Activated CD4-positive, alpha-beta T cell treated with anti-CD3 and anti-CD28 coated beads, Interleukin-2, amount 10 ng/mL, durations not matched to agents 24 days and 14 days (primary cell): ENCODE results near the gene P2RX2. TPM values are rescaled to one million over a fixed set of nuclear protein-coding genes. Genes with fewer than 3 reads are reported as not detected.

Source experiments
- DNase-seq: peaks from one replicate; pipeline ENCODE4 v3.0.0; 2022
- H3K27ac Mint-ChIP-seq: one replicate; pipeline ENCODE4 v1.8.0; 2022; ENCODE audit warnings: mild to moderate bottlenecking, mixed read lengths
- H3K27me3 Mint-ChIP-seq: one replicate; pipeline ENCODE4 v1.8.0; 2022; ENCODE audit warnings: mixed read lengths
- H3K36me3 Mint-ChIP-seq: one replicate; pipeline ENCODE4 v1.8.0; 2022; ENCODE audit warnings: low read depth, mild to moderate bottlenecking, mixed read lengths
- H3K4me1 Mint-ChIP-seq: one replicate; pipeline ENCODE4 v1.8.0; 2021; ENCODE audit warnings: mixed read lengths
- H3K4me3 Mint-ChIP-seq: one replicate; pipeline ENCODE4 v1.8.0; 2022; ENCODE audit warnings: mild to moderate bottlenecking, moderate library complexity, mixed read lengths
- H3K9me3 Mint-ChIP-seq: one replicate; pipeline ENCODE4 v1.8.0; 2021; ENCODE audit warnings: mixed read lengths
- intact Hi-C: fragments of 100-400 bp; cut with micrococcal nuclease; formaldehyde crosslinking; loops from one replicate; pipeline ENCODE4 v1.15.1; 2023
- total RNA-seq: library from RNA; stranded (reverse); gene quantifications from 2 replicates; pipeline ENCODE4 v1.2.3, GENCODE V29; 2022

The P2RX2 gene
- total RNA-seq: not detected in 2 replicates

DNA sequence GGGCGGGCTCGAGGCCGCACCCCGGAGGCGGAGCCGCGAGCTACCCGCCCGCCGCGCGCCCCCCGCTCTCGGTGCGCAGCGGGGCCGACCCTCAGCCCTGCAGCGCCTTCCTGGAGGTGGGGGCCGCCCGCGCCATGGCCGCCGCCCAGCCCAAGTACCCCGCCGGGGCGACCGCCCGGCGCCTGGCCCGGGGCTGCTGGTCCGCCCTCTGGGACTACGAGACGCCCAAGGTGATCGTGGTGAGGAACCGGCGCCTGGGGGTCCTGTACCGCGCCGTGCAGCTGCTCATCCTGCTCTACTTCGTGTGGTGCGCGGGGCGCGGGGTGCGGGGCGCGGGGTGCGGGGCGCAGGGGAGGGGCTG is at the start of gene P2RX2:
Gene P2RX2 (plus strand): TSS at position 94 of the 361 bp plus-strand sequence. CDS start 41 bp downstream, at position 135.
- Mint-ChIP-seq H3K27me3 (peaks cover 20% of the 10 kb centered on the region), H3K9me3 (peaks cover 6% of the 10 kb centered on the region), H3K27ac (no peak within 1 kb of the TSS), H3K4me1 (peaks cover 7% of the 10 kb centered on the region), H3K4me3 (no peak within 1 kb of the TSS), H3K36me3 (peaks cover 6% of the 10 kb centered on the region)
- DNase-seq: no peak
- intact Hi-C loops: loop anchor here (10.0 kb wide), 1 partner anchor 464 kb away; no protein-coding TSS in a partner anchor

DNA sequence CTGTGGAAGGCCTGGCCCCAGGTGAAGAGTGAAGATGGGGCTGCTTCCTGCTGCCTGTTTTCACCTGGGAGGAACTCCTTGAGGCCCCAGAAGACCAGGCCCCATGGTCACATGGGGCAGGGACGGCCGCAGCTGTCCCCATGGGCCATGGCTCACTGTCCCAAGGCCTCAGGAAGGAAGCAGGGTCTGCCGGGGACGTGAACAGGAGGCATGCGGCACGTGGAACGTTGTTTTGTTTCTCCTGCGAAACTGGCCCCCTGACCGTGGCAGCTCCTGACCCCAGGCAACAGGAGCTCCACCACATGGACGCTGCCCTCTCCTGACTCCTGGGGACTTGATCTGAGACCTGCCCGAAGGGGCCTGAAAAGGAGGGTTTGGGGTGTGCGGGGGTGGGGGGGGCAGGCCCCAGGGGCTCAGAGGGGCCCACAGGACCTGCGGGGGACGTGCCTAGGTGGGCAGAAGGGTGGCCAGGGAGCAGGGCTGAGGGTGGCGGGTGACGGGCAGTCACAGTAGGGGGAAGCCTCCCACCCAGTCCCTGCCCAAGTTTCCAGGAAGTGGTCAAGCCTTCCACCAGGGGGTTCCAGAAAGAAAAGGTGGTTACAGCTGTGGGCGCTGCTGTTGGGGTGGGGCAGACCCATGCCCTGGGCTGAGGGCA is 49.6 kb upstream of the P2RX2 start:
- H3K4me1 Mint-ChIP-seq: no peaks in the 10 kb centered on the region
- intact Hi-C loops: no loop called here
- no peaks in the 10 kb centered on the region for H3K27me3 Mint-ChIP-seq
- no peaks in the 10 kb centered on the region for H3K9me3 Mint-ChIP-seq
- DNase-seq: no peak
- no peak overlapping the region for H3K27ac Mint-ChIP-seq
- no peak overlapping the region for H3K4me3 Mint-ChIP-seq
- H3K36me3 Mint-ChIP-seq: no peaks in the 10 kb centered on the region

GRCh38 chr12:132569856-132570480 is 48.6 kb upstream of the P2RX2 start:
- Mint-ChIP-seq H3K4me3 (no peak overlapping the region), H3K36me3 (no peaks in the 10 kb centered on the region), H3K9me3 (no peaks in the 10 kb centered on the region), H3K27me3 (no peaks in the 10 kb centered on the region), H3K27ac (no peak overlapping the region), H3K4me1 (no peaks in the 10 kb centered on the region)
- intact Hi-C loops: no loop called here
- no peak for DNase-seq

DNA sequence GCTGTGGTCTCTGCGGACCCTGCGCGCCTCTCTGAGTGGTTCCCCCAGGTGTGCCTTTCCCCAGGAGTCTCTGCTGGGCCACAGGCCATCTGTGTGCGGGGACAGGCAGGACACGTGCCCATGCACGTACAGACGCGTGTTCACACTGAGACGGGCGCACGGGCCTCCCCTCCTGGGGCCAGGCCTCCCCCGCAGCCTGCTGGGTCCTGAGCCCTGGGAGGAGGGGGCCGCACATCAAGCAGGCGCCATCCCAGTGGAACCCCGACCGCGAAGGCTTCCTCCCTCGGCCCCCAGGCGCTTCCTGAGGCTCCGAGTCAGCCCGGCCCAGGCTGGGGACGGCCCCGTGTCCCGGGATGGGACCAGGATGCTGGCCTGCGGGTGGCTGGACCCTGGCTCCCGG is 47.9 kb upstream of the P2RX2 start:
- no peaks in the 10 kb centered on the region for H3K9me3 Mint-ChIP-seq
- H3K36me3 Mint-ChIP-seq: peaks cover 1% of the 10 kb centered on the region
- no peaks in the 10 kb centered on the region for H3K27me3 Mint-ChIP-seq
- no peak for DNase-seq
- intact Hi-C loops: no loop called here
- H3K4me3 Mint-ChIP-seq: no peak overlapping the region
- H3K4me1 Mint-ChIP-seq: no peaks in the 10 kb centered on the region
- no peak overlapping the region for H3K27ac Mint-ChIP-seq

DNA sequence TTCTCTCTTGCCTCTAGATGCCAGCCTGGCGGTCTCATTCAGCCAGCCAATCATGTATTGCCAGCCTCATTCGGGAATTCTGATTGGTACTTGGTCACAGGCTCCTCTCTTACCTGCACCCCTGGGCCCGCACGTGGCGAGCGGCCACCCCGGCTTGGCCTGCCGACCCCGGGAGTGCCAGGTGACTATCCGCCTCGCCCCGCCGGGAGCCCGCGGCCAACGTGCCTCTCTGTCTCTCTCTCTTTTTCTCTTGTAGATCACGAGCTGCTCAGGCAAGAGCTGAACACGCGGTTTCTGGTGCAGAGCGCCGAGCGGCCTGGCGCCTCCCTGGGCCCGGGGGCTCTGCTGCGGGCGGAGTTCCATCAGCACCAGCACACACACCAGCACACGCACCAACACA is 47.5 kb upstream of the P2RX2 start:
- H3K4me1 Mint-ChIP-seq: no peaks in the 10 kb centered on the region
- H3K4me3 Mint-ChIP-seq: no peak overlapping the region
- no peaks in the 10 kb centered on the region for H3K27me3 Mint-ChIP-seq
- no peak for DNase-seq
- H3K9me3 Mint-ChIP-seq: no peaks in the 10 kb centered on the region
- H3K27ac Mint-ChIP-seq: no peak overlapping the region
- H3K36me3 Mint-ChIP-seq: peaks cover 1% of the 10 kb centered on the region
- intact Hi-C loops: no loop called here

- H3K4me3 Mint-ChIP-seq: no peak overlapping the region
- no peaks in the 10 kb centered on the region for H3K9me3 Mint-ChIP-seq
- intact Hi-C loops: no loop called here
- no peaks in the 10 kb centered on the region for H3K27me3 Mint-ChIP-seq
- no peak for DNase-seq
- H3K36me3 Mint-ChIP-seq: peaks cover 3% of the 10 kb centered on the region
- H3K4me1 Mint-ChIP-seq: no peaks in the 10 kb centered on the region
- H3K27ac Mint-ChIP-seq: no peak overlapping the region
Measured at GRCh38 chr12:132571598-132571997, 47.0 kb upstream of the P2RX2 start.

- DNase-seq: no peak
- H3K4me3 Mint-ChIP-seq: no peak overlapping the region
- H3K27ac Mint-ChIP-seq: no peak overlapping the region
- no peaks in the 10 kb centered on the region for H3K27me3 Mint-ChIP-seq
- peaks cover 3% of the 10 kb centered on the region for H3K36me3 Mint-ChIP-seq
- intact Hi-C loops: no loop called here
- no peaks in the 10 kb centered on the region for H3K9me3 Mint-ChIP-seq
- no peaks in the 10 kb centered on the region for H3K4me1 Mint-ChIP-seq
Measured at GRCh38 chr12:132572106-132572505, 46.5 kb upstream of the P2RX2 start.

DNA sequence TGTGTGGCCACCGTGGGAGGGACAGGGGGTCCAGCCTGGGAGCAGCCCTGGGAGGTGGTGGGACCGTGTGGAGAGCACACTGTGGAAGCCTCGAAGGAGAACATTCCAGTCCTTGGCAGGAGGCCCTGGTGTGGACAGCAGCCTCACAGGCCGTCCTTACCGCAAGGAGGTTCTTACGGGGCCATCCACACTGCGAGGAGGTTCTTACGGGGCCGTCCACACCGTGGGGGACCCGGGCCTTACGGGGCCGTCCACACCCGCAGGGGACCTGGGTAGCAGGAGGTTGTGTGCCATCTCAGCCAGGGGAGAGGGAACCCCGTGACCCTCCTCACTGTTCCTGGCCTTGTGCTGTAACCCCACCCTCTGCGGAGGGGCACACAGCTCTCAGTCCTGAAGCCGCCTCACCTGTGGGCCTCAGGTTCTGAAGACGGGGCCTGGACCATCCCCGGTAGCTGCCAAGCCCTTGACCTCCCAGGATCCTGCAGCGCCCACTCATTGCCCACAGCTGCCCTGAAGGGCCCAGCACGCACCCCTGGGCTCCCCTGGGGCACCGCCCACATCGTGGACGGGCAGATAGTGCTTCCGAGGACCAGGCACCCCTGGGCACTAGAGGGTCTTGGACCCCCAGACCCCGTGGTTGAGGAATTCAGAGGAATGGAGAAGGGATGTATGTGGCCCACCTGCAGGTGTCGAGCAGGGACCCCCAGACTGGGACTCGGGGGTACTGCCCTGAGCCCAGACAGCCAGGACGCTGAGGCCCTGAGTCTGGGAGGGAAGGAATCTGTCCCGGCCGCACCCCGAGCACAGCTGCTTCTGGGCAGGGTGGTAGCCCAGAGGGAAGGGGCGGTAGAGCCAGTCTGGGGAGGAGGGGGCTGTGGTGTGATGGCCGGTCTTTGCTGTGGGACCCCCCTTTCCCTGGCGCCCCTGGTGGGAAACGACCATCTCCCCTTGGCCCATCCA is 45.5 kb upstream of the P2RX2 start:
- peaks cover 3% of the 10 kb centered on the region for H3K36me3 Mint-ChIP-seq
- H3K4me3 Mint-ChIP-seq: no peak overlapping the region
- H3K4me1 Mint-ChIP-seq: no peaks in the 10 kb centered on the region
- H3K9me3 Mint-ChIP-seq: no peaks in the 10 kb centered on the region
- intact Hi-C loops: no loop called here
- no peak for DNase-seq
- H3K27me3 Mint-ChIP-seq: no peaks in the 10 kb centered on the region
- no peak overlapping the region for H3K27ac Mint-ChIP-seq

DNA sequence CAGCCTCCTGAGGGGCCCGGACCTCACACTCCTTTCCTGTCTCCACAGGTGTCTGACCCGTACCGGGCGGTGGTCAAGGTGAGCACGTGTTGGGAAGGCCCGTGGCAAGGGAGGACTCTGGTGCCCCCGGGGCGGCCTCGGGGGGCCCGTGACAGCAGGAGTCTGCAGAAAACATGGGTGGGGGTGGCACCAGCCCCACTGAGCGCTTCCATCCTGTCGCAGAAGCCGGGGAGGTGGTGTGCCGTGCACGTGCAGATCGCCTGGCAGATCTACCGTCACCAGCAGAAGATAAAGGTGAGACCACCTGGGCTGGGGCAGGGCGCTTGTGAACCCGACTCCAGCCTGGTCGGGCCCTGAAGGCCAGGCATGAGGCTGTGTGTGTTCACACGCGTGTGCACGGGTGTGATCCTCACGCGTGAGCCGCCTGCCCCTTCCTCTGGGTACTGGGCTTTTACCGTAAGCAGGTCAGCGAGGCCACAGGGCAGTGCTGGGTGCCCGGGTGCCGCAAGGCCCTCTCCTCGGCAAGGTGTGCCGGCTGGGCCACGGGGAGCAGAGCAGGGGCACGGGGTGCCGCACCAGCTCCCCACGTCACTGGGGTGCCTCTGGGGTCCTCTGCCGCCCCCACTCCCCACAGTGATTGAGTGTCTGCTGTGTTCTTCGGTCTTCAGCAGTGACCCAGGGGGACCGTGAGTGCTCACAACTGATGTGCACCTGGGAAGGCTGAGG is 44.1 kb upstream of the P2RX2 start:
- no peak for DNase-seq
- Mint-ChIP-seq H3K27ac (no peak overlapping the region), H3K27me3 (no peaks in the 10 kb centered on the region), H3K4me3 (no peak overlapping the region), H3K4me1 (no peaks in the 10 kb centered on the region), H3K36me3 (peaks cover 5% of the 10 kb centered on the region), H3K9me3 (no peaks in the 10 kb centered on the region)
- intact Hi-C loops: no loop called here

- Mint-ChIP-seq H3K4me1 (no peaks in the 10 kb centered on the region), H3K9me3 (no peaks in the 10 kb centered on the region), H3K4me3 (no peak overlapping the region), H3K27ac (no peak overlapping the region), H3K27me3 (no peaks in the 10 kb centered on the region), H3K36me3 (peaks cover 5% of the 10 kb centered on the region)
- no peak for DNase-seq
- intact Hi-C loops: no loop called here
Measured at GRCh38 chr12:132575661-132576060, 42.9 kb upstream of the P2RX2 start.

GRCh38 chr12:132576701-132577100 is 41.9 kb upstream of the P2RX2 start:
- Mint-ChIP-seq H3K4me1 (no peaks in the 10 kb centered on the region), H3K27ac (no peak overlapping the region), H3K36me3 (peaks cover 5% of the 10 kb centered on the region), H3K27me3 (no peaks in the 10 kb centered on the region), H3K9me3 (no peaks in the 10 kb centered on the region), H3K4me3 (no peak overlapping the region)
- intact Hi-C loops: no loop called here
- DNase-seq: no peak

DNA sequence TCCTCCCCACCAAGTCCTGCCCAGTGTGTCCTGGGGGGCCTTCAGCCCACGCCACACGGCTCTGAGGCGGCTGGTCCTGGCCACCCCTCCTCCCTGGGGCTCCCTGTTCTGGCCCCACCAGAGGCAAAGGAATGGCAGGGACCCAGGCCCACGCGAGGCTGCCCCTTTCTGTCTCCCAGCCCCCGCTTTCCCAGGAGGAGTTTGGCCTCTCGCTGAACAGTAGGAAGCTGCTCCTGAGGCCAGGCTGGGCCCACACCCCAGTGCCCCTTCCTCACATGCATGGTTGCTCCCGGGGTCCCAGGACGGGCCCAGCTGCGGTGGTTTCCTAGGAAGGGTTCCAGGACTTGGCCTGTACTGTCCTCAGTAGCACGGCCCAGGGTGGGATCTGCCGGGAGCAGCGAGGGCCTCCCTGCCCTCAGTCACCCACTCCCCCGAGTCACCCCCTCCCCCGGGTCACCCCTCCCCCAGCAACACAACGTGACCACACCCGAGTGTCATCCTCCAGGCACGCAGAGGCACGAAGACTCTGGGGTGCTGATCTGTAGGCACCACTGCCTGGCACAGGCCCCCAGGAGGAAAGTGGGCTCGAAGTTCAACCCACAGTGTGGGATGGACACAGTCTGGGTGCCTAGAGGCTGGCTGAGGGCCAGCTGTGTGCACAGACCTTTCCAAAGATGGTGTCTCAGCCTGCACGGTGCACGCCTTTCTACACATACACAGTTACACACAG is 41.2 kb upstream of the P2RX2 start:
- Mint-ChIP-seq H3K36me3 (peaks cover 5% of the 10 kb centered on the region), H3K4me3 (no peak overlapping the region), H3K9me3 (no peaks in the 10 kb centered on the region), H3K4me1 (no peaks in the 10 kb centered on the region), H3K27me3 (no peaks in the 10 kb centered on the region), H3K27ac (no peak overlapping the region)
- intact Hi-C loops: no loop called here
- no peak for DNase-seq

DNA sequence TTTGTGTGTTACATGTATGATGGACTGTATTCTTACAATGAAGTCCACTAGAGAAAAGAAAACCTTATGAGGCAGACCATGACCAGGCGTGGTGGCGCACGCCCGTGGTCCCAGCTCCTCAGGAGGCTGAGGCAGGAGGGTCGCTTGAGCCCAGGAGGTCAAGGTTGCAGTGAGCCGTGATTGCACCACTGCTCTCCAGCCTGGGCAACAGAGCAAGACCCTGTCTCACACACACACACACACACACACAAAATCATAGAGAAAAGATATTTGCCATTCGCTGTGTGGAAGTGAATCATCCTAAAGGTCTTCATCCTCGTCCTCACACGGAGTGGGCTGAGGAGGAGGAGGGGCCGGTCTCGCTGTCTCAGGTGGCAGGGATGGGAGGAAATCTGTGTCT is 40.5 kb upstream of the P2RX2 start:
- Mint-ChIP-seq H3K27me3 (no peaks in the 10 kb centered on the region), H3K4me3 (no peak overlapping the region), H3K27ac (no peak overlapping the region), H3K4me1 (no peaks in the 10 kb centered on the region), H3K36me3 (peaks cover 5% of the 10 kb centered on the region), H3K9me3 (no peaks in the 10 kb centered on the region)
- intact Hi-C loops: no loop called here
- DNase-seq: no peak
